IMR-90 (cell line): ENCODE measurements around the gene PFKL. TPM values are rescaled to one million over a fixed set of nuclear protein-coding genes. Genes with fewer than 3 reads are reported as not detected.

Experiments
- ATAC-seq: fragments of 200-7000 bp; cut with Tn5 transposase; 2 replicates; pipeline ENCODE4 v1.9.1; 2020; ENCODE audit warnings: low read depth, mild to moderate bottlenecking, moderate library complexity
- BruUV-seq: library from RNA; stranded (reverse); fragments of 400-500 nt; replicated peaks from 2 replicates; lab custom pipeline; 2021; lab: Mats Ljungman, UMichigan
- CTCF ChIA-PET: fragments of 300-600 bp; formaldehyde crosslinking; extraction: SDS; loops from one replicate; lab custom pipeline; 2021; ENCODE audit warnings: antibody characterized with exemption; lab: Yijun Ruan, JAX
- POLR2A ChIA-PET: fragments of 300-600 bp; sonication (Branson Sonifier 250); formaldehyde crosslinking; loops from one replicate; lab custom pipeline; 2022; ENCODE audit warnings: antibody characterized with exemption; ENCODE audit not compliant: unreplicated experiment; lab: Charles Lee
- DNase-seq: peaks from one replicate; pipeline ENCODE4 v3.0.0; 2013
- H2AFZ ChIP-seq: replicated peaks from 2 replicates; pipeline ENCODE3; 2013; ENCODE audit warnings: low read length, mild to moderate bottlenecking; ENCODE audit not compliant: poor library complexity
- H2AK5ac ChIP-seq: 2 replicates; pipeline ENCODE4 v1.6.1; 2013; ENCODE audit warnings: low read depth, low read length, inconsistent platforms
- H2AK9ac ChIP-seq: replicated peaks from 2 replicates; pipeline ENCODE3; 2013; ENCODE audit warnings: mild to moderate bottlenecking, low read depth, low read length, moderate library complexity; ENCODE audit not compliant: poor library complexity
- H2BK120ac ChIP-seq: 2 replicates; pipeline ENCODE4 v1.6.1; 2013; ENCODE audit warnings: low read depth, low read length, inconsistent platforms
- H2BK15ac ChIP-seq: 3 replicates; pipeline ENCODE4 v1.6.1; 2013; ENCODE audit warnings: low read depth, low read length, inconsistent platforms
- H2BK20ac ChIP-seq: 2 replicates; pipeline ENCODE4 v1.6.1; 2013; ENCODE audit warnings: low read depth, mild to moderate bottlenecking, inconsistent platforms, low read length, moderate library complexity
- H2BK5ac ChIP-seq: 2 replicates; pipeline ENCODE4 v1.6.1; 2013; ENCODE audit warnings: mild to moderate bottlenecking, low read depth, low read length, inconsistent platforms; ENCODE audit not compliant: poor library complexity, severe bottlenecking
- H3K14ac ChIP-seq: replicated peaks from 2 replicates; pipeline ENCODE4 v1.6.1; 2013; ENCODE audit warnings: low read depth, low read length, inconsistent platforms
- H3K18ac ChIP-seq: 2 replicates; pipeline ENCODE4 v1.6.1; 2013; ENCODE audit warnings: low read depth, low read length, control low read depth
- H3K23ac ChIP-seq: 2 replicates; pipeline ENCODE4 v1.6.1; 2013; ENCODE audit warnings: low read depth, low read length, inconsistent platforms
- H3K27ac ChIP-seq: 2 replicates; pipeline ENCODE4 v1.5.1; 2013; ENCODE audit warnings: mild to moderate bottlenecking, control low read depth, low read length; ENCODE audit not compliant: insufficient read depth
- H3K27me3 ChIP-seq: 2 replicates; pipeline ENCODE4 v1.6.1; 2013; ENCODE audit warnings: low read length; ENCODE audit not compliant: control insufficient read depth, insufficient read depth
- H3K36me3 ChIP-seq: 2 replicates; pipeline ENCODE4 v1.6.1; 2013; ENCODE audit warnings: low read length, mixed read lengths; ENCODE audit not compliant: control insufficient read depth, insufficient read depth
- H3K4ac ChIP-seq: 2 replicates; pipeline ENCODE4 v1.6.1; 2013; ENCODE audit warnings: low read depth, low read length, inconsistent platforms
- H3K4me1 ChIP-seq: 2 replicates; pipeline ENCODE4 v1.6.1; 2013; ENCODE audit warnings: low read length, mixed read lengths; ENCODE audit not compliant: control insufficient read depth, insufficient read depth
- H3K4me2 ChIP-seq: 2 replicates; pipeline ENCODE4 v1.6.1; 2013; ENCODE audit warnings: low read depth, mild to moderate bottlenecking, control low read depth, low read length, moderate library complexity
- H3K4me3 ChIP-seq: 2 replicates; pipeline ENCODE4 v1.5.1; 2013; ENCODE audit warnings: low read depth, mild to moderate bottlenecking, control low read depth, low read length, moderate library complexity; ENCODE audit not compliant: insufficient read depth
- H3K56ac ChIP-seq: 2 replicates; pipeline ENCODE4 v1.6.1; 2013; ENCODE audit warnings: low read length, inconsistent platforms; ENCODE audit not compliant: insufficient read depth; ENCODE audit errors: extremely low read depth
- H3K79me1 ChIP-seq, 2 experiments: 2 replicates each; pipeline ENCODE4 v1.6.1; 2013; ENCODE audit warnings: low read length in 2 of 2, inconsistent platforms in 1 of 2, low read depth in 1 of 2
- H3K9ac ChIP-seq: 2 replicates; pipeline ENCODE4 v1.6.1; 2013; ENCODE audit warnings: low read depth, low read length, control low read depth
- H3K9me1 ChIP-seq: 2 replicates; pipeline ENCODE4 v1.6.1; 2013; ENCODE audit warnings: low read length, inconsistent platforms; ENCODE audit not compliant: insufficient read depth
- H3K9me3 ChIP-seq: 2 replicates; pipeline ENCODE4 v1.6.1; 2013; ENCODE audit warnings: low read length; ENCODE audit not compliant: control insufficient read depth, insufficient read depth
- H4K20me1 ChIP-seq: 2 replicates; pipeline ENCODE4 v1.6.1; 2013; ENCODE audit warnings: low read length, inconsistent platforms; ENCODE audit not compliant: insufficient read depth
- H4K5ac ChIP-seq: 2 replicates; pipeline ENCODE4 v1.6.1; 2013; ENCODE audit warnings: mild to moderate bottlenecking, low read depth, low read length, control low read depth
- H4K8ac ChIP-seq, 2 experiments: 2 replicates each; pipeline ENCODE4 v1.6.1; 2013; ENCODE audit warnings: low read depth in 2 of 2, low read length in 2 of 2, control low read depth in 1 of 2, inconsistent platforms in 1 of 2
- H4K91ac ChIP-seq: 2 replicates; pipeline ENCODE4 v1.6.1; 2013; ENCODE audit warnings: low read depth, low read length, inconsistent platforms; ENCODE audit not compliant: insufficient read depth
- BHLHE40 ChIP-seq: fragments of 150-350 bp; IDR thresholded peaks from 2 replicates; pipeline ENCODE4 v1.6.1; 2016; ENCODE audit warnings: mild to moderate bottlenecking, low read depth, low read length
- CEBPB ChIP-seq: IDR thresholded peaks from 2 replicates; pipeline ENCODE4 v1.6.1; 2012; ENCODE audit warnings: low read depth, low read length, improper control_type of control experiment
- CHD1 ChIP-seq: IDR thresholded peaks from 2 replicates; pipeline ENCODE4 v1.6.1; 2012; ENCODE audit warnings: low read depth, low read length, improper control_type of control experiment
- ELK1 ChIP-seq: fragments of 150-350 bp; IDR thresholded peaks from 2 replicates; pipeline ENCODE4 v1.6.1; 2016; ENCODE audit warnings: low read depth, mild to moderate bottlenecking, low read length, moderate library complexity, borderline replicate concordance
- FOS ChIP-seq: fragments of 150-350 bp; IDR thresholded peaks from 2 replicates; pipeline ENCODE4 v1.6.1; 2016; ENCODE audit warnings: low read depth, low read length
- MAFK ChIP-seq: IDR thresholded peaks from 2 replicates; pipeline ENCODE4 v1.6.1; 2012; ENCODE audit warnings: low read depth, low read length, improper control_type of control experiment
- MAZ ChIP-seq: IDR thresholded peaks from 2 replicates; pipeline ENCODE4 v1.6.1; 2012; ENCODE audit warnings: low read depth, mild to moderate bottlenecking, low read length, improper control_type of control experiment, moderate library complexity, borderline replicate concordance
- MXI1 ChIP-seq: IDR thresholded peaks from 2 replicates; pipeline ENCODE4 v1.6.1; 2012; ENCODE audit warnings: low read depth, mild to moderate bottlenecking, low read length, moderate library complexity, borderline replicate concordance
- NFE2L2 ChIP-seq: fragments of 150-350 bp; IDR thresholded peaks from 2 replicates; pipeline ENCODE4 v1.6.1; 2016; ENCODE audit warnings: low read depth, mild to moderate bottlenecking, low read length
- POLR2A ChIP-seq: IDR thresholded peaks from 2 replicates; pipeline ENCODE4 v1.6.1; 2012; ENCODE audit warnings: mild to moderate bottlenecking, low read depth, low read length
- RAD21 ChIP-seq: IDR thresholded peaks from 2 replicates; pipeline ENCODE4 v1.6.1; 2012; ENCODE audit warnings: low read length, improper control_type of control experiment
- RCOR1 ChIP-seq: IDR thresholded peaks from 2 replicates; pipeline ENCODE4 v1.6.1; 2012; ENCODE audit warnings: mild to moderate bottlenecking, low read length, improper control_type of control experiment; ENCODE audit not compliant: insufficient replicate concordance
- RFX5 ChIP-seq: IDR thresholded peaks from 2 replicates; pipeline ENCODE4 v1.8.0; 2012; ENCODE audit warnings: low read depth, mild to moderate bottlenecking, low read length, moderate library complexity
- SMC3 ChIP-seq: fragments of 150-350 bp; IDR thresholded peaks from 2 replicates; pipeline ENCODE4 v1.6.1; 2016; ENCODE audit warnings: low read depth, mild to moderate bottlenecking, antibody characterized with exemption, low read length, moderate library complexity
- USF2 ChIP-seq: fragments of 150-350 bp; IDR thresholded peaks from 2 replicates; pipeline ENCODE4 v1.6.1; 2017; ENCODE audit warnings: mild to moderate bottlenecking, antibody characterized with exemption, low read length, low read depth
- WGBS, 2 experiments: methylation state at CpG; one replicate each; pipeline versions ENCODE4 v1.1.5 to v1.1.7; 2013; ENCODE audit warnings: missing lambda C conversion rate in 2 of 2; ENCODE audit not compliant: insufficient read length in 1 of 2; ENCODE audit errors: extremely low coverage in 2 of 2; 5-methylcytosine and 5-hydroxymethylcytosine counted together
- dilution Hi-C: fragments of 300-500 bp; cut with HindIII; formaldehyde crosslinking; loops from one replicate; pipeline ENCODE4 v1.14.3; 2018; ENCODE audit warnings: low sequenced_read_pairs; ENCODE audit not compliant: unreplicated experiment
- in situ Hi-C: fragments of 300-500 bp; cut with MboI; formaldehyde crosslinking; loops from 3 replicates; pipeline ENCODE4 v1.14.3; 2019; ENCODE audit warnings: low sequenced_read_pairs, inconsistent platforms, mixed read lengths
- intact Hi-C: fragments of 100-400 bp; cut with micrococcal nuclease; formaldehyde crosslinking; loops from 2 replicates; pipeline ENCODE4 v1.10.0; 2022
- polyA plus RNA-seq, 3 experiments: library from polyadenylated mRNA; depleted of rRNA; stranded (reverse); fragments of >200 nt; gene quantifications; 2 replicates each; pipeline ENCODE4 v1.2.3, GENCODE V29; 2012; ENCODE audit warnings: low replicate concordance in 1 of 3
- total RNA-seq: library from RNA; depleted of rRNA; stranded (reverse); fragments of >200 nt; gene quantifications from 2 replicates; pipeline ENCODE4 v1.2.3, GENCODE V29; 2012
- TF ChIP-seq, protein P1 (sequence below): conservative IDR thresholded peaks from 2 replicates; pipeline ENCODE4 v1.5.1; 2012; ENCODE audit warnings: mild to moderate bottlenecking, low read depth, low read length, improper control_type of control experiment

Gene PFKL
- total and polyA plus RNA-seq, 2 of the 4 experiments (the other 2 are of a cell fraction): 103 to 126 TPM

DNA sequence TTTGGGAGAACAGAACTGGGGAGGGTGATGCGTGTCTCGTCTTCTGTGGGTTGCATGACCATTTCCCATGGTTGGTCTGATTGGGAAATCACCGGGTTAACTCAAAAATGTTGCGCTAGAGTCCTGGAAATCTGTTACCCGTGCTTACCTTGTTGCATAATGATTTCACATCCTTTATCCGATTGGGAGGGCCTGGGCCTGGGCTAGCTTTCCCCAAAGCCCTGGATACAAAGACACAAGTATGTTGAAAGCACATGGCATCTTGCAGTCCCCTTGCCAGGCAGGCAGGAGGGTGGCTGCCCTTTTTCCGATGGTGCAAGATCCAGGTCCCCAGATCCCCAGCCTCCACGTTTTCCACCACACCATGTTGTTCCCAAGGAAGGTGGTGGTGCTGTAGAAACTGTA lies 54.1 kb downstream of the PFKL start:
- TF ChIP-seq MAZ: no peak
- TF ChIP-seq CEBPB: no peak
- no peak for TF ChIP-seq RFX5
- TF ChIP-seq FOS: no peak
- no peak for TF ChIP-seq CHD1
- TF ChIP-seq, protein P1, sequence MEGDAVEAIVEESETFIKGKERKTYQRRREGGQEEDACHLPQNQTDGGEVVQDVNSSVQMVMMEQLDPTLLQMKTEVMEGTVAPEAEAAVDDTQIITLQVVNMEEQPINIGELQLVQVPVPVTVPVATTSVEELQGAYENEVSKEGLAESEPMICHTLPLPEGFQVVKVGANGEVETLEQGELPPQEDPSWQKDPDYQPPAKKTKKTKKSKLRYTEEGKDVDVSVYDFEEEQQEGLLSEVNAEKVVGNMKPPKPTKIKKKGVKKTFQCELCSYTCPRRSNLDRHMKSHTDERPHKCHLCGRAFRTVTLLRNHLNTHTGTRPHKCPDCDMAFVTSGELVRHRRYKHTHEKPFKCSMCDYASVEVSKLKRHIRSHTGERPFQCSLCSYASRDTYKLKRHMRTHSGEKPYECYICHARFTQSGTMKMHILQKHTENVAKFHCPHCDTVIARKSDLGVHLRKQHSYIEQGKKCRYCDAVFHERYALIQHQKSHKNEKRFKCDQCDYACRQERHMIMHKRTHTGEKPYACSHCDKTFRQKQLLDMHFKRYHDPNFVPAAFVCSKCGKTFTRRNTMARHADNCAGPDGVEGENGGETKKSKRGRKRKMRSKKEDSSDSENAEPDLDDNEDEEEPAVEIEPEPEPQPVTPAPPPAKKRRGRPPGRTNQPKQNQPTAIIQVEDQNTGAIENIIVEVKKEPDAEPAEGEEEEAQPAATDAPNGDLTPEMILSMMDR: no peak
- no peak for TF ChIP-seq SMC3
- TF ChIP-seq RAD21: no peak
- TF ChIP-seq POLR2A: no peak
- TF ChIP-seq USF2: no peak
- TF ChIP-seq NFE2L2: no peak
- TF ChIP-seq BHLHE40: no peak
- no peak for TF ChIP-seq MXI1
- TF ChIP-seq ELK1: no peak
- TF ChIP-seq RCOR1: no peak
- no peak for TF ChIP-seq MAFK
- POLR2A ChIA-PET: no interaction called here
- intact Hi-C loops: no loop called here

More for the DNA sequence above, 54.1 kb downstream of the PFKL start:
- Histone ChIP-seq H3K4ac (no peak overlapping the region), H2BK15ac (no peak overlapping the region), H3K27me3 (peaks cover 43% of the 10 kb centered on the region), H3K36me3 (no peaks in the 10 kb centered on the region), H3K4me3 (no peak overlapping the region), H3K4me2 (no peak overlapping the region), H4K91ac (no peak overlapping the region), H4K20me1 (no peaks in the 10 kb centered on the region), H3K4me1 (no peaks in the 10 kb centered on the region), H3K18ac (no peak overlapping the region), H3K23ac (no peak overlapping the region), H2AK9ac (no peak overlapping the region), H3K9ac (no peak overlapping the region), H2BK20ac (no peak overlapping the region), H2AK5ac (no peak overlapping the region), H2BK5ac (no peak overlapping the region), H3K56ac (no peak overlapping the region), H4K5ac (no peak overlapping the region), H3K9me3 (peaks cover 3% of the 10 kb centered on the region), H3K27ac (no peak overlapping the region), H3K14ac (no peak overlapping the region), H2BK120ac (no peak overlapping the region), H3K79me1 (no peaks in the 10 kb centered on the region), H4K8ac (no peak overlapping the region), H3K9me1 (no peaks in the 10 kb centered on the region), H2AFZ (no peak overlapping the region)
- CTCF ChIA-PET: no interaction called here
- ATAC-seq (no peak), DNase-seq (no peak)
- WGBS, 2 experiments: 43% methylated on average over 2 of the region's 8 CpGs; no CpG with 5 or more reads in 1 of the 2 experiments
- dilution Hi-C loops: no loop called here
- in situ Hi-C loops: no loop called here
- no TSS peak for BruUV-seq
